Measurements from ENCODE around the gene NUTM1.

NUTM1 gene

GRCh38 chr15:34367101-34368081 lies 24.3 kb downstream of the NUTM1 start, which contains the start of gene LPCAT4:
TSS of gene LPCAT4 (minus strand) at chr15:34367196. CDS start at chr15:34367100, 96 bp downstream.
- peaks cover 5% of the 10 kb centered on the region for H3K4me1 ChIP-seq (ENCODE audit: insufficient read depth, poor library complexity, severe bottlenecking)
- TF ChIP-seq CTCF (IDR thresholded peaks at IDR 0.05; ENCODE audit: poor library complexity, severe bottlenecking): peak; percentile 100
- H3K9me3 ChIP-seq (ENCODE audit: severe bottlenecking): no peaks in the 10 kb centered on the region
- no peaks in the 10 kb centered on the region for H3K27me3 ChIP-seq (ENCODE audit: insufficient read depth, poor library complexity, severe bottlenecking)
- ATAC-seq (ENCODE audit: low read depth): peak; percentile 77
- H3K36me3 ChIP-seq (ENCODE audit: low read depth): peaks cover 17% of the 10 kb centered on the region
- DNase-seq (ENCODE audit: low spot score): peak; percentile 95
- peak within 1 kb of the TSS; percentile 59 for H3K4me3 ChIP-seq (ENCODE audit: severe bottlenecking)
- H3K27ac ChIP-seq (ENCODE audit: poor library complexity, severe bottlenecking): peak within 1 kb of the TSS; percentile 81

- TF ChIP-seq CTCF (IDR thresholded peaks at IDR 0.05; ENCODE audit: poor library complexity, severe bottlenecking): no peak
- Histone ChIP-seq H3K36me3 (ENCODE audit: low read depth) (no peaks in the 10 kb centered on the region; the same call in 1 of the 2 replicates), H3K4me1 (ENCODE audit: insufficient read depth, poor library complexity, severe bottlenecking) (peaks cover 5% of the 10 kb centered on the region), H3K9me3 (ENCODE audit: severe bottlenecking) (no peaks in the 10 kb centered on the region), H3K4me3 (ENCODE audit: severe bottlenecking) (no peak overlapping the region), H3K27me3 (ENCODE audit: insufficient read depth, poor library complexity, severe bottlenecking) (no peaks in the 10 kb centered on the region), H3K27ac (ENCODE audit: poor library complexity, severe bottlenecking) (no peak overlapping the region)
- no peak for ATAC-seq (ENCODE audit: low read depth)
- DNase-seq (ENCODE audit: low spot score): no peak
These were observed 27.0 kb downstream of the NUTM1 start for GRCh38 chr15:34370129-34370528.

GRCh38 chr15:34370643-34371042 lies 27.5 kb downstream of the NUTM1 start:
- no peak for TF ChIP-seq CTCF (IDR thresholded peaks at IDR 0.05; ENCODE audit: poor library complexity, severe bottlenecking)
- no peak overlapping the region for H3K27ac ChIP-seq (ENCODE audit: poor library complexity, severe bottlenecking)
- ATAC-seq (ENCODE audit: low read depth): no peak

GRCh38 chr15:34373951-34374350 lies 30.8 kb downstream of the NUTM1 start:
- no peaks in the 10 kb centered on the region for H3K9me3 ChIP-seq (ENCODE audit: severe bottlenecking)
- H3K27ac ChIP-seq (ENCODE audit: poor library complexity, severe bottlenecking): no peak overlapping the region
- H3K36me3 ChIP-seq (ENCODE audit: low read depth): no peaks in the 10 kb centered on the region
- H3K4me3 ChIP-seq (ENCODE audit: severe bottlenecking): no peak overlapping the region
- no peaks in the 10 kb centered on the region for H3K27me3 ChIP-seq (ENCODE audit: insufficient read depth, poor library complexity, severe bottlenecking)
- no peak for TF ChIP-seq CTCF (IDR thresholded peaks at IDR 0.05; ENCODE audit: poor library complexity, severe bottlenecking)
- ATAC-seq (ENCODE audit: low read depth) (no peak), DNase-seq (ENCODE audit: low spot score) (peak; percentile 60)
- no peaks in the 10 kb centered on the region for H3K4me1 ChIP-seq (ENCODE audit: insufficient read depth, poor library complexity, severe bottlenecking)

More at GRCh38 chr15:34370643-34371042, 27.5 kb downstream of the NUTM1 start:
- Histone ChIP-seq H3K27me3 (ENCODE audit: insufficient read depth, poor library complexity, severe bottlenecking) (no peaks in the 10 kb centered on the region), H3K4me1 (ENCODE audit: insufficient read depth, poor library complexity, severe bottlenecking) (peaks cover 3% of the 10 kb centered on the region), H3K9me3 (ENCODE audit: severe bottlenecking) (no peaks in the 10 kb centered on the region), H3K36me3 (ENCODE audit: low read depth) (no peaks in the 10 kb centered on the region), H3K4me3 (ENCODE audit: severe bottlenecking) (no peak overlapping the region)
- DNase-seq (ENCODE audit: low spot score): no peak
